A673 (cell line): ENCODE results near the gene COPE. TPM values are rescaled to one million over a fixed set of nuclear protein-coding genes. Genes with fewer than 3 reads are reported as not detected.

Experiments
- BruUV-seq: library from RNA; stranded (reverse); fragments of 400-500 nt; replicated peaks from 2 replicates; lab custom pipeline; 2021; lab: Mats Ljungman, UMichigan
- CTCF ChIA-PET: fragments of 300-600 bp; sonication (Branson Sonifier 250); formaldehyde crosslinking; loops from one replicate; lab custom pipeline; 2022; ENCODE audit warnings: antibody characterized with exemption; lab: Charles Lee
- POLR2A ChIA-PET: fragments of 300-600 bp; sonication (Branson Sonifier 250); formaldehyde crosslinking; loops from one replicate; lab custom pipeline; 2022; ENCODE audit warnings: antibody characterized with exemption; ENCODE audit not compliant: low non-redundant PET; lab: Charles Lee
- DNase-seq: peaks from one replicate; pipeline ENCODE4 v3.0.0-alpha.2; 2015; ENCODE audit warnings: low spot score
- H3K27ac ChIP-seq: fragments of 200-600 bp; sonication (generic); 2 replicates; pipeline ENCODE4 v1.5.1; 2016; ENCODE audit warnings: mixed run types, low read depth, mild to moderate bottlenecking, mixed read lengths, antibody characterized with exemption, low read length; ENCODE audit not compliant: poor library complexity, severe bottlenecking
- H3K27me3 ChIP-seq: fragments of 200-600 bp; sonication (generic); replicated peaks from 2 replicates; pipeline ENCODE4 v1.6.1; 2017; ENCODE audit warnings: mixed run types, low read depth, mild to moderate bottlenecking, mixed read lengths, antibody characterized with exemption, low read length; ENCODE audit not compliant: insufficient read depth, poor library complexity
- H3K36me3 ChIP-seq: fragments of 200-600 bp; sonication (generic); 2 replicates; pipeline ENCODE4 v1.6.1; 2016; ENCODE audit warnings: mixed run types, mild to moderate bottlenecking, mixed read lengths, antibody characterized with exemption, low read length; ENCODE audit not compliant: insufficient read depth, poor library complexity, severe bottlenecking
- H3K4me1 ChIP-seq: fragments of 200-600 bp; sonication (generic); 2 replicates; pipeline ENCODE4 v1.6.1; 2017; ENCODE audit warnings: mixed run types, mild to moderate bottlenecking, mixed read lengths, antibody characterized with exemption, low read length; ENCODE audit not compliant: insufficient read depth, poor library complexity, severe bottlenecking
- H3K4me3 ChIP-seq: fragments of 200-600 bp; sonication (generic); 2 replicates; pipeline ENCODE4 v1.5.1; 2016; ENCODE audit warnings: low read depth, mixed run types, mild to moderate bottlenecking, mixed read lengths, low read length; ENCODE audit not compliant: poor library complexity, severe bottlenecking
- H3K9me3 ChIP-seq: fragments of 200-600 bp; sonication (generic); 2 replicates; pipeline ENCODE4 v1.6.1; 2016; ENCODE audit warnings: mixed run types, low read depth, mild to moderate bottlenecking, mixed read lengths, antibody characterized with exemption, low read length; ENCODE audit not compliant: poor library complexity, severe bottlenecking
- CTCF ChIP-seq: fragments of 300-800, 200-600 bp; sonication (generic); conservative IDR thresholded peaks from 2 replicates; pipeline ENCODE4 v1.5.1; 2017; ENCODE audit warnings: low read depth, mild to moderate bottlenecking, antibody characterized with exemption, low read length, moderate library complexity, mixed read lengths
- EZH2 ChIP-seq: fragments of 200-600 bp; sonication (generic); IDR thresholded peaks from 2 replicates; pipeline ENCODE4 v1.6.1; 2017; ENCODE audit warnings: borderline replicate concordance, low read depth, mild to moderate bottlenecking, mixed read lengths, antibody characterized with exemption, low read length; ENCODE audit not compliant: poor library complexity, severe bottlenecking
- intact Hi-C: fragments of 100-400 bp; cut with micrococcal nuclease; formaldehyde crosslinking; loops from one replicate; pipeline ENCODE4 v1.10.0; 2022; ENCODE audit not compliant: unreplicated experiment
- total RNA-seq: library from RNA; stranded (reverse); gene quantifications from 2 replicates; pipeline ENCODE4 v1.2.3, GENCODE V29; 2021

Gene COPE
- total RNA-seq, 1 experiment from 2014 or later: 244 TPM

GRCh38 chr19:18949858-18950257, 30.7 kb upstream of the COPE start:
- TF ChIP-seq CTCF (no peak), EZH2 (no peak)
- intact Hi-C loops: no loop called here
- no peak overlapping the region for H3K4me3 ChIP-seq
- ChIA-PET CTCF (no interaction called here), POLR2A (no interaction called here)
- no TSS peak for BruUV-seq
- no peaks in the 10 kb centered on the region for H3K27me3 ChIP-seq
- no peak for DNase-seq
- H3K27ac ChIP-seq: no peak overlapping the region
- no peaks in the 10 kb centered on the region for H3K9me3 ChIP-seq
- H3K4me1 ChIP-seq: no peaks in the 10 kb centered on the region
- H3K36me3 ChIP-seq: no peaks in the 10 kb centered on the region

GRCh38 chr19:18948976-18949356, 29.8 kb upstream of the COPE start:
- Histone ChIP-seq H3K9me3 (no peaks in the 10 kb centered on the region), H3K36me3 (no peaks in the 10 kb centered on the region), H3K27me3 (no peaks in the 10 kb centered on the region), H3K27ac (no peak overlapping the region), H3K4me3 (no peak overlapping the region), H3K4me1 (no peaks in the 10 kb centered on the region)
- CTCF ChIA-PET: no interaction called here
- TF ChIP-seq EZH2: no peak
- TF ChIP-seq CTCF: no peak
- POLR2A ChIA-PET: no interaction called here
- BruUV-seq: no TSS peak
- DNase-seq: no peak
- intact Hi-C loops: no loop called here

GRCh38 chr19:18948075-18948975, 29.1 kb upstream of the COPE start:
- Histone ChIP-seq H3K36me3 (no peaks in the 10 kb centered on the region), H3K27me3 (no peaks in the 10 kb centered on the region), H3K27ac (no peak overlapping the region), H3K4me3 (no peak overlapping the region), H3K9me3 (no peaks in the 10 kb centered on the region), H3K4me1 (no peaks in the 10 kb centered on the region)
- ChIA-PET CTCF (no interaction called here), POLR2A (no interaction called here)
- TF ChIP-seq EZH2: no peak
- no peak for TF ChIP-seq CTCF
- intact Hi-C loops: no loop called here
- no TSS peak for BruUV-seq
- DNase-seq: no peak
